ENCODE measurements around the gene ZIC4.

Gene ZIC4

GRCh38 chr3:147368561-147369221 is 37.7 kb downstream of the ZIC4 start:
- no peak for FAIRE-seq

GRCh38 chr3:147368151-147368550 is 38.2 kb downstream of the ZIC4 start:
- no peak for FAIRE-seq

GRCh38 chr3:147367676-147368075 is 38.7 kb downstream of the ZIC4 start:
- no peak for FAIRE-seq

GRCh38 chr3:147365196-147366115 is 40.9 kb downstream of the ZIC4 start:
- no peak for FAIRE-seq

GRCh38 chr3:147364771-147365170 is 41.6 kb downstream of the ZIC4 start:
- no peak for FAIRE-seq

GRCh38 chr3:147361454-147362420 is 44.6 kb downstream of the ZIC4 start:
- no peak for FAIRE-seq

GRCh38 chr3:147360646-147361453 is 45.5 kb downstream of the ZIC4 start:
- FAIRE-seq: no peak

- no peak for FAIRE-seq
Measured at GRCh38 chr3:147360051-147360439, 46.3 kb downstream of the ZIC4 start.

- no peak for FAIRE-seq
Measured at GRCh38 chr3:147359177-147360050, 46.9 kb downstream of the ZIC4 start.

GRCh38 chr3:147358144-147358992 is 48.0 kb downstream of the ZIC4 start:
- no peak for FAIRE-seq

GRCh38 chr3:147356909-147357900 is 49.1 kb downstream of the ZIC4 start:
- no peak for FAIRE-seq

- no peak for FAIRE-seq
Measured at GRCh38 chr3:147356145-147356908, 50.0 kb downstream of the ZIC4 start.

GRCh38 chr3:147355753-147356090 is 50.6 kb downstream of the ZIC4 start:
- no peak for FAIRE-seq

GRCh38 chr3:147355084-147355752 is 51.1 kb downstream of the ZIC4 start:
- FAIRE-seq: no peak

- no peak for FAIRE-seq
Measured at GRCh38 chr3:147354623-147355022, 51.7 kb downstream of the ZIC4 start.

GRCh38 chr3:147351301-147351700 is 55.0 kb downstream of the ZIC4 start:
- FAIRE-seq: no peak

GRCh38 chr3:147348976-147349375 is 57.4 kb downstream of the ZIC4 start:
- no peak for FAIRE-seq

- FAIRE-seq: no peak
Measured at GRCh38 chr3:147343926-147344325, 62.4 kb downstream of the ZIC4 start.

All from TTC549 (cell line).